Astrocyte (in vitro differentiated cells and primary cell): Measurements from ENCODE around the gene CDK11A.

ENCODE experiments used
- EZH2 ChIP-seq: IDR thresholded peaks from 2 replicates; pipeline ENCODE4 v1.6.1; 2012; ENCODE audit warnings: mild to moderate bottlenecking, low read length, inconsistent platforms; ENCODE audit not compliant: insufficient read depth
- TF ChIP-seq, protein P1 (sequence below): IDR thresholded peaks from 2 replicates; pipeline ENCODE4 v1.5.1; 2011; ENCODE audit warnings: low read depth, mild to moderate bottlenecking, inconsistent platforms, low read length, moderate library complexity; ENCODE audit not compliant: insufficient read depth

DNA sequence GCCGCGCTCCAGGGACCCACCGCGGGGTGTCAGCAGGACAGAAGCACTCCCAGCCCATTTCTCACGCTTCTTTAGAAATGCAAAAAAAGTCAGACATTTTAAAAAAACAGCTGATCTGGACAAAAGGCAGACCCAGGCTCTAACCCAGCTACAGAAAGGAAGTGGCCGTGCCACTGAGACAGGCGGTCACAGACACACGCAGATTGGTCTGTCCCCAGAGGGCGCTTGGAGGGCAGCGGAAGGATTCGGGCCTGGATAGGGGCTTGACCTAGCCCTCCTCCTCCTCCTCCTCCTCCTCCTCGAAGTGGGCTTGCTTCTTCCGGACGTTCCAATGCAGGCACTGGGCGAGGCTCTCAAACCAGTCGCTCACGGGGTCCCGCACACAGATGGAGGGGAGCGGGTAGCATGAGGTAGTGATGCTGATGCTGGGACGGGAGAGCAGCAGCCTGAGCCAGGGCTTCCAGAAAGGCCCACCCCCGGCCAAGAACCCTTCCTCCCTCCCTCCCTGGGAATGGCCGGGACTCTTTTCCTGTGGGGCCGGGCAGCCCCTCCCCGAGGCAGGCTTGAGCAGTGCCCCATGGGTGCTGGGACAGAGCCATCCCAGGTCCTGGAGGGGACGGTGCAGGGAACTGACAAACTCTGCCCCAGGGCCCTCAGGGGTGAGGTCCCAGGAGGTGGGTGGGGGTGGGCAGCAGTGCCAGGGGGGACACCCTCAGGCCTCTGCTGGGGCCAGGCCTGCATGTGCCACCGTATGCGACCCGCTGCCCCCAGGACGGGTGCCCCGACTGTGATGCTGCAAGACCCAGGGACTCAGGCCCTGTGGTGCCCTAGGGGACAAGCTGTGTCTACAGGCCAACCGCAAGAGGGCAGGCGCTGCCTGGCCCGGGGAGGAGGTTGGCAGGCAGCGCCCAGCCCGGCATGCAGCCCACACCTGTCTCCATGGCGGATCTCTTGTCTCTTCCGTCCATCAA is 28.8 kb upstream of the CDK11A start:
- TF ChIP-seq, protein P1, sequence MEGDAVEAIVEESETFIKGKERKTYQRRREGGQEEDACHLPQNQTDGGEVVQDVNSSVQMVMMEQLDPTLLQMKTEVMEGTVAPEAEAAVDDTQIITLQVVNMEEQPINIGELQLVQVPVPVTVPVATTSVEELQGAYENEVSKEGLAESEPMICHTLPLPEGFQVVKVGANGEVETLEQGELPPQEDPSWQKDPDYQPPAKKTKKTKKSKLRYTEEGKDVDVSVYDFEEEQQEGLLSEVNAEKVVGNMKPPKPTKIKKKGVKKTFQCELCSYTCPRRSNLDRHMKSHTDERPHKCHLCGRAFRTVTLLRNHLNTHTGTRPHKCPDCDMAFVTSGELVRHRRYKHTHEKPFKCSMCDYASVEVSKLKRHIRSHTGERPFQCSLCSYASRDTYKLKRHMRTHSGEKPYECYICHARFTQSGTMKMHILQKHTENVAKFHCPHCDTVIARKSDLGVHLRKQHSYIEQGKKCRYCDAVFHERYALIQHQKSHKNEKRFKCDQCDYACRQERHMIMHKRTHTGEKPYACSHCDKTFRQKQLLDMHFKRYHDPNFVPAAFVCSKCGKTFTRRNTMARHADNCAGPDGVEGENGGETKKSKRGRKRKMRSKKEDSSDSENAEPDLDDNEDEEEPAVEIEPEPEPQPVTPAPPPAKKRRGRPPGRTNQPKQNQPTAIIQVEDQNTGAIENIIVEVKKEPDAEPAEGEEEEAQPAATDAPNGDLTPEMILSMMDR, result no peak
- no peak for TF ChIP-seq EZH2
